ENCODE data around the gene SPATC1L. TPM values are rescaled to one million over a fixed set of nuclear protein-coding genes. Genes with fewer than 3 reads are reported as not detected.

SPATC1L gene
- total RNA-seq, 1 donor from 2014 or later, result 4.5 TPM

- no peak for DNase-seq (ENCODE audit: low read depth)
These were observed 32.0 kb downstream of the SPATC1L start for GRCh38 chr21:46151989-46152926.

- DNase-seq (ENCODE audit: low read depth), result no peak
These were observed 32.8 kb downstream of the SPATC1L start for GRCh38 chr21:46151261-46151988.

- DNase-seq (ENCODE audit: low read depth), result no peak
These were observed 33.7 kb downstream of the SPATC1L start for GRCh38 chr21:46150491-46151121.

- no peak for DNase-seq (ENCODE audit: low read depth)
These were observed 34.2 kb downstream of the SPATC1L start for GRCh38 chr21:46150073-46150472.

GRCh38 chr21:46149205-46149901 lies 34.9 kb downstream of the SPATC1L start:
- DNase-seq (ENCODE audit: low read depth), result no peak

GRCh38 chr21:46148106-46148505 lies 36.2 kb downstream of the SPATC1L start:
- no peak for DNase-seq (ENCODE audit: low read depth)

GRCh38 chr21:46147429-46147828 lies 36.8 kb downstream of the SPATC1L start:
- DNase-seq (ENCODE audit: low read depth), result peak; percentile 21

- no peak for DNase-seq (ENCODE audit: low read depth)
These were observed 37.4 kb downstream of the SPATC1L start for GRCh38 chr21:46146856-46147255.

- DNase-seq (ENCODE audit: low read depth), result no peak
These were observed 38.2 kb downstream of the SPATC1L start for GRCh38 chr21:46145840-46146691.

- no peak for DNase-seq (ENCODE audit: low read depth)
These were observed 39.0 kb downstream of the SPATC1L start for GRCh38 chr21:46145159-46145839.

GRCh38 chr21:46144464-46145070 lies 39.7 kb downstream of the SPATC1L start:
- DNase-seq (ENCODE audit: low read depth), result no peak

GRCh38 chr21:46142582-46143473 lies 41.4 kb downstream of the SPATC1L start:
- no peak for DNase-seq (ENCODE audit: low read depth)

GRCh38 chr21:46141767-46142581 lies 42.3 kb downstream of the SPATC1L start:
- no peak for DNase-seq (ENCODE audit: low read depth)

GRCh38 chr21:46140352-46141003 lies 43.8 kb downstream of the SPATC1L start:
- peak; percentile 16 for DNase-seq (ENCODE audit: low read depth)

GRCh38 chr21:46139686-46140085 lies 44.6 kb downstream of the SPATC1L start:
- DNase-seq (ENCODE audit: low read depth), result no peak

GRCh38 chr21:46138383-46138970 lies 45.8 kb downstream of the SPATC1L start:
- DNase-seq (ENCODE audit: low read depth), result no peak

GRCh38 chr21:46137908-46138307 lies 46.4 kb downstream of the SPATC1L start:
- no peak for DNase-seq (ENCODE audit: low read depth)
